Body of pancreas (tissue), 4 donors: ENCODE results near the gene EXD1. TPM values are rescaled to one million over a fixed set of nuclear protein-coding genes. Genes with fewer than 3 reads are reported as not detected.
"Not testable (repeated sequence)": the region's sequence is repeated elsewhere in the genome, so short reads cannot be mapped to it uniquely, and the experiment has no call there.

ENCODE experiments used
- ATAC-seq: fragments of 150-250 bp; one replicate; pipeline ENCODE4 v1.9.1; 2016
- DNase-seq, 4 donors: peaks; one replicate each; pipeline ENCODE4 v3.0.0-alpha.2; 2019
- H3K27ac ChIP-seq, 4 donors: fragments of 200-600 bp; sonication (generic); 1 replicate in 3 of 4; 2 replicates in 1 of 4; pipeline versions ENCODE4 v1.5.1 to v1.6.1; 2016 to 2019; ENCODE audit warnings: mild to moderate bottlenecking in 1 of 4, mixed read lengths in 1 of 4, moderate library complexity in 1 of 4
- H3K27me3 ChIP-seq, 2 donors: fragments of 200-600 bp; sonication (generic); one replicate each; pipeline ENCODE4 v1.6.0; 2016; ENCODE audit warnings: mild to moderate bottlenecking in 1 of 2
- H3K36me3 ChIP-seq, 2 donors: fragments of 200-600 bp; sonication (generic); replicated peaks in 1 of 2; 2 replicates each; pipeline ENCODE4 v1.5.1; 2016; ENCODE audit warnings: low read depth in 2 of 2; ENCODE audit not compliant: insufficient read depth in 1 of 2
- H3K4me1 ChIP-seq: fragments of 200-600 bp; sonication (generic); one replicate; pipeline ENCODE4 v1.6.0; 2016
- H3K4me3 ChIP-seq, 2 donors: fragments of 200-600 bp; sonication (generic); 1 replicate in 1 of 2; 2 replicates in 1 of 2; pipeline ENCODE4 v1.5.1; 2016 to 2019
- H3K9me3 ChIP-seq, 3 donors: fragments of 200-600 bp; sonication (generic); 1 replicate in 2 of 3; 2 replicates in 1 of 3; pipeline ENCODE4 v1.5.1; 2016
- CTCF ChIP-seq, 7 experiments: fragments of 450-650 bp in 4 of 7; fragments of 200-600 bp in 3 of 7; sonication (generic) in 3 of 7; IDR thresholded peaks; one replicate each; pipeline ENCODE4 v1.5.1; 2016 to 2019; ENCODE audit warnings: antibody characterized with exemption in 7 of 7
- POLR2A ChIP-seq, 3 donors: fragments of 450-650 bp; IDR thresholded peaks; one replicate each; pipeline ENCODE4 v1.6.1; 2016; ENCODE audit warnings: antibody characterized with exemption in 3 of 3, mild to moderate bottlenecking in 2 of 3
- WGBS, 2 donors: methylation state at CpG; one replicate each; pipeline ENCODE4 v1.1.5; 2017; 5-methylcytosine and 5-hydroxymethylcytosine counted together
- intact Hi-C: fragments of 100-400 bp; cut with DNase I; formaldehyde crosslinking; loops from one replicate; pipeline ENCODE4 v1.15.1; 2023
- total RNA-seq, 2 donors: library from RNA; depleted of rRNA; stranded (reverse); fragments of >200 nt; gene quantifications; one replicate each; pipeline ENCODE4 v1.1.0, GENCODE V29; 2016

EXD1 gene
- total RNA-seq, 2 donors from 2014 or later: not detected

DNA sequence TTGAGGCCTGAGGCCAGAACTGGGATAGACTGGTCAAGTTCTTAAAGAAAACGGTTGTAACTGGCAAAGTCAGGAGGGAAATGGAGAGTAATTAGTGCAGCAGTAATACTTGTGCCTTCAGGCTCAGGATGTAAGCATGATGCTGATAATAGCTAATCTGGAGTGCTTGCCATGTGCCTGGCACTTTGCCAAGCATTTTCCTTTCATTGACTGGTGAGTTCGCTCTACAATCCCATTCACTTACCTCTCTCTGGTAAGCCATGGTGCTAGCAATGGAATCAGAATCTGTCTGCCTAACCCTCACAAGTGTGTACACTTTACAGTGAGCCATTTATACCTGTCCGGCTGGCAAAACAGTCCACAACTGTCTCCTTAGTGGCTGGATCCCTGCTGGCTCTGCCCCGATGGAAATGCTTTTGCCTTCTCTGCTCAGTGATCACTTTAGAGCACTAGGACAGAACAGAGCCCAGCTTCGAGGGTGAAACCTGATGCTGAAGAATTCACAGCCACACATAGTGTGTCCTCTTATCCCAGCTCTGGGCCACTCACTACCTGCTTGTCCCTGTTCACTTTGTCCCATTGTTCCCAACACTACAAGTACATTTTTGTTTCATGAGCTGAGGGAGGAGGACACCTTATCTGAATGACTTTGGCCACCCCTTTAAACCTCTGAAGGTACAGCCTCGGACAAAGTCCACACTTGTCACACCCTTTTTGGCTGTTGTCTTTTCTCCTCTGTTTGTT is 10.8 kb upstream of the EXD1 start:
- no peak overlapping the region for H3K4me3 ChIP-seq
- ATAC-seq (peak; percentile 61), DNase-seq (peak; percentile 51 to 65 (median 58))
- intact Hi-C loops: no loop called here
- TF ChIP-seq CTCF (IDR thresholded peaks at IDR 0.05) (no peak), POLR2A (IDR thresholded peaks at IDR 0.05) (no peak)
- H3K27ac ChIP-seq: peak overlapping the region in 2 of 4 donors; percentile 10 to 43
- H3K9me3 ChIP-seq: no peaks in the 10 kb centered on the region
- no peaks in the 10 kb centered on the region for H3K36me3 ChIP-seq
- peaks cover 19% of the 10 kb centered on the region for H3K4me1 ChIP-seq
- H3K27me3 ChIP-seq: no peaks in the 10 kb centered on the region
- 39 to 45% methylated on average over 6 of the region's 6 CpGs for whole genome bisulfite sequencing, 2 donors

GRCh38 chr15:41238100-41238499 is 7.5 kb upstream of the EXD1 start:
- TF ChIP-seq CTCF (IDR thresholded peaks at IDR 0.05): no peak
- TF ChIP-seq POLR2A (IDR thresholded peaks at IDR 0.05): no peak
- H3K4me1 ChIP-seq: peaks cover 29% of the 10 kb centered on the region
- DNase-seq: no peak
- H3K27me3 ChIP-seq: no peaks in the 10 kb centered on the region
- no peak overlapping the region for H3K4me3 ChIP-seq
- intact Hi-C loops: no loop called here
- H3K36me3 ChIP-seq: no peaks in the 10 kb centered on the region
- WGBS, 2 donors: 37 to 55% methylated on average over 5 of the region's 5 CpGs
- peak; percentile 49 for ATAC-seq
- H3K9me3 ChIP-seq: no peaks in the 10 kb centered on the region
- peak overlapping the region in 1 of 4 donors; percentile 24 for H3K27ac ChIP-seq

DNA sequence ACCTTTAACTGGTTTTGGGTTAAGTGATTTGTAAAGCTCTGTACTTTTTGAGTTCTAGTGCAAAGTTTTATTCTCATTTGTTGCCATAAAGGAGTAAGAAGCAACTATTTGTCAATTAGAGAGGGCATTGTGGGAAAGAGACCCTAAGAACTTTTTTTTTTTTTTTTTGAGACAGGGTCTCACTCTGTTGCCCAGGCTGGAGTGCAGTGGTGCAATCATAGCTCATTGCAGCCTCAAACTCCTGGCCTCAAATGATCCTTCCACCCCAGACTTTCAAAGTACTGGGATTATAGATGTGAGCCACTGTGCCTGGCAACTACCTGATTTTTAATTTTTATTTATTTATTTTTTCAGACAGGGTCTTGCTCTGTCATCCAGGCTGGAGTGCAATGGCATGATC is 5.4 kb upstream of the EXD1 start:
- TF ChIP-seq POLR2A (IDR thresholded peaks at IDR 0.05): no peak
- no peak for TF ChIP-seq CTCF (IDR thresholded peaks at IDR 0.05)
- no peaks in the 10 kb centered on the region for H3K27me3 ChIP-seq
- peaks cover 26% of the 10 kb centered on the region for H3K4me1 ChIP-seq
- H3K4me3 ChIP-seq: no peak overlapping the region
- ATAC-seq (no peak), DNase-seq (no peak)
- H3K9me3 ChIP-seq: no peaks in the 10 kb centered on the region
- no peaks in the 10 kb centered on the region for H3K36me3 ChIP-seq
- intact Hi-C loops: no loop called here
- H3K27ac ChIP-seq: no peak overlapping the region

GRCh38 chr15:41235228-41235627 is 4.7 kb upstream of the EXD1 start:
- H3K4me3 ChIP-seq, intact Hi-C loops, H3K27ac ChIP-seq, ATAC-seq, H3K9me3 ChIP-seq, H3K27me3 ChIP-seq, DNase-seq, H3K36me3 ChIP-seq: not testable (repeated sequence)
- peaks cover 31% of the 10 kb centered on the region for H3K4me1 ChIP-seq
- 95 to 96% methylated on average over 5 of the region's 5 CpGs for WGBS, 2 donors

DNA sequence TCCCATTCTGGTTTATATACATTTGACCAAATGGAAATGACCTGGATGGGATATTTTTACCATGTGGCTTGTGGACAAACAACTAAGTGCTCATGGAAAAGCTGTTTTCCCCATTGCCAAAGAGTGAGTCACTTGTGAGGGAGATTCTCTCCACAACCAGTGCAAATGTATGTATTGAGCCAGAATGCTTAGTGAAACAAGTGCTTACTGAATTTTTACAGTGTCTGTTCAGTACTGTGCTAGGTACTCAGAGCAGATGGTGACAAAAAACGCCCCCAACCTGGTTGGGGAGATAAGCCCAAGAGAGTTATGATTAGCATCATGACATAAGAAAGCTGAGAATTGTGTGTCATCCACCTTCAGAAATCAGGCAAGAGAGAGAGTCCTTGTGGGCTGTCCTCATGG is 2.8 kb upstream of the EXD1 start:
- Histone ChIP-seq H3K36me3 (no peaks in the 10 kb centered on the region), H3K4me3 (no peak overlapping the region), H3K27ac (no peak overlapping the region), H3K4me1 (peaks cover 28% of the 10 kb centered on the region), H3K9me3 (no peaks in the 10 kb centered on the region), H3K27me3 (no peaks in the 10 kb centered on the region)
- ATAC-seq: no peak
- TF ChIP-seq POLR2A (IDR thresholded peaks at IDR 0.05): no peak
- TF ChIP-seq CTCF (IDR thresholded peaks at IDR 0.05): no peak
- intact Hi-C loops: no loop called here
- WGBS, 2 donors: 52 to 67% methylated on average over 1 of the region's 1 CpG
- no peak for DNase-seq
